Activated CD8-positive, alpha-beta memory T cell treated with anti-CD3 and anti-CD28 coated beads, Interleukin-2, amount 50 U/mL, for 4 hours (primary cell): ENCODE data around the gene MADCAM1.

ENCODE experiments used
- DNase-seq: peaks from one replicate; pipeline ENCODE4 v3.0.0-alpha.2; 2020

Gene MADCAM1

GRCh38 chr19:489418-490196 lies 6.7 kb upstream of the MADCAM1 start:
- no peak for DNase-seq

- no peak for DNase-seq
These were observed 5.0 kb upstream of the MADCAM1 start for GRCh38 chr19:491146-491741.

GRCh38 chr19:492091-492531 lies 4.2 kb upstream of the MADCAM1 start:
- DNase-seq = no peak

GRCh38 chr19:493391-494170 lies 2.7 kb upstream of the MADCAM1 start:
- DNase-seq = no peak

- DNase-seq = no peak
These were observed 1.9 kb upstream of the MADCAM1 start for GRCh38 chr19:494171-495080.

- no peak for DNase-seq
These were observed 1.2 kb upstream of the MADCAM1 start for GRCh38 chr19:495081-495401.

DNA sequence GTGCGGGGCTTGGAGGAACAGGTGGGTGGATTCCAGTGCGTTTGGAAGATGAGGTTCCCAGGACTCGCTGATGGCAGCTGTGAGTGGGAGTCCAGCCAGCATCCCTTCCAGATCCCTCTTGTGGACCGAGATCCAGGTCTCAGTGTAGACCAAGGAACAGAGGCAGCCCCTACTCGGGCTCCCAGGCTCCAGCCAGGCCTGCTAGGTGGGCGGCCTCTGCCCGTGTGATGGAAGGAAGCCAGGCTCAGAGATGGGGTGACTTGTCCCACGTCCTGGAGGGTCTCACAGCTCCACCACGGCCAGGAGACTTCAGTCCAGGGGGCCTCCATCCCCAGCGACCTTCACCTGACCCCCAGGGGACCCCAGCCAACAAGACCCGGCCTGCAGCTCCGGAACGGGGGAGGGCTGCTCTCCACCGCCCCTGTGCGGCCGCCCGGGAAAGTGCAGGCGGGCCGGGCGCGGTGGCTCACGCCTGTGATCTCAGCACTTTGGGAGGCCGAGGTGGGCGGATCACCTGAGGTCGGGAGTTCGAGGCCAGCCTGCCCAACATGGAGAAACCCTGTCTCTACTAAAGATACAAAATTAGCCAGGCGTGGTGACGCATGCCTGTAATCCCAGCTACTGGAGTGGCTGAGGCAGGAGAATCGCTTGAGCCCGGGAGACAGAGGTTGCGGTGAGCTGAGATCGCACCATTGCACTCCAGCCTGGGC lies 729 bp upstream of the MADCAM1 start:
- DNase-seq = no peak

DNA sequence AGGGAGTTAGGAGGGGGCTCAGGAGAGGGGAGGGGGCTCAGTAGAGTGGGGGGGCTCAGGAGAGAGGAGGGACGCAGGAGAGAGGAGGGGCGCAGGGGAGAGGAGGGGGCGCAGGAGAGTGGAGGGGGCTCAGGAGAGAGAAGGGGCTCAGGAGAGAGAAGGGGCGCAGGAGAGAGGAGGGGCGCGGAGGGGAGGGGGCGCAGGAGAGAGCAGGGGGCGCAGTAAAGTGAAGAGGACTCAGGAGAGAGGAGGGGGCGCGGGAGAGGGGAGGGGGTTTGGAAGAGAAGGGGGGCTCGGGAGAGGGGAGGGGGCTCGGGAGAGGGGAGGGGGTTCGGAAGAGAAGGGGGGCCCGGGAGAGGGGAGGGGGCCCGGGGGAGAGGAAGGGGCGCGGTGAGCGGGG lies 700 bp downstream of the MADCAM1 start:
- no peak for DNase-seq

DNA sequence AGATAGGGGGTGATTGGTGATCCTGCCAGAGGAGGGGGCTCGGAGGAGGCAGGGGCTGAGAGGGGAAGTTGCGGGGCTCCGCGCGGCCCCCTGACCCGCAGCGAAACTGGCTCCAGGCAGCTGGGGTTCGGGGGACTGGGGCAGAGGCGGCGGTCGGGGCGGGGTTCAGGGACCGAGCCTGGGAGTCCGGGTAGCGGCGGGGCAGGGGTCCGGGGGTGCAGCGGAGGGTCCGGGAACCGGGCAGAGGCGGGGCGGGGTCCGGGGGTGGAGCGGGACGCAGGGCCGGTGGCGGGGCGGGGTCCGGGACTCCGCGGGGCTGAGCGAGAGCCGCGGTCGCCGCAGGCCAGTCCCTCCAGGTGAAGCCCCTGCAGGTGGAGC lies 1.2 kb downstream of the MADCAM1 start:
- DNase-seq = no peak

DNA sequence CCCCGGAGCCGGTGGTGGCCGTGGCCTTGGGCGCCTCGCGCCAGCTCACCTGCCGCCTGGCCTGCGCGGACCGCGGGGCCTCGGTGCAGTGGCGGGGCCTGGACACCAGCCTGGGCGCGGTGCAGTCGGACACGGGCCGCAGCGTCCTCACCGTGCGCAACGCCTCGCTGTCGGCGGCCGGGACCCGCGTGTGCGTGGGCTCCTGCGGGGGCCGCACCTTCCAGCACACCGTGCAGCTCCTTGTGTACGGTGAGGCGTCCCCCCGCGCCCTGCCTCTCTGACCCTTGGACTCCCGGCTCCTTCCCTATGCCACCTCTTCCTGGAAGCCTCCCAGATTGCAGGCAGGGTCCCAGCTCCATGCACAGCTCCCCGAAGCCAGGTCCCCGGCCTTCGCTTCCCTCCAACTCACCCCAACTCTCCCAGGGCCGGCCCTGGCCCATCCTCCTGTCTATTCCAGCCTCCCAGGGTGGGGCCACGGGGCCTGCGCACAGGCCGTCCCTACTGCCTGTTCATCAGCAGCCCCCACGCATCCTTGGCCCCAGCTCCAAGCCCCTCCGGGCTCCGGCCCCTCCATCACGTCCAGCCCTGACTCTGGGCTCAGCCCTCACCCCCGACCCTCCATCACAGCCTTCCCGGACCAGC lies 1.7 kb downstream of the MADCAM1 start:
- no peak for DNase-seq

DNA sequence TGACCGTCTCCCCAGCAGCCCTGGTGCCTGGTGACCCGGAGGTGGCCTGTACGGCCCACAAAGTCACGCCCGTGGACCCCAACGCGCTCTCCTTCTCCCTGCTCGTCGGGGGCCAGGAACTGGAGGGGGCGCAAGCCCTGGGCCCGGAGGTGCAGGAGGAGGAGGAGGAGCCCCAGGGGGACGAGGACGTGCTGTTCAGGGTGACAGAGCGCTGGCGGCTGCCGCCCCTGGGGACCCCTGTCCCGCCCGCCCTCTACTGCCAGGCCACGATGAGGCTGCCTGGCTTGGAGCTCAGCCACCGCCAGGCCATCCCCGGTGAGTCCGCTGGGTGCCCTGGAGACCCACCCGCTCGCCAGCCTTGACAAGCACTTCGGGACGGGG lies 2.2 kb downstream of the MADCAM1 start:
- DNase-seq = no peak

GRCh38 chr19:498977-499623 lies 2.8 kb downstream of the MADCAM1 start:
- DNase-seq = no peak

- DNase-seq = no peak
These were observed 5.4 kb downstream of the MADCAM1 start for GRCh38 chr19:501646-502045.

DNA sequence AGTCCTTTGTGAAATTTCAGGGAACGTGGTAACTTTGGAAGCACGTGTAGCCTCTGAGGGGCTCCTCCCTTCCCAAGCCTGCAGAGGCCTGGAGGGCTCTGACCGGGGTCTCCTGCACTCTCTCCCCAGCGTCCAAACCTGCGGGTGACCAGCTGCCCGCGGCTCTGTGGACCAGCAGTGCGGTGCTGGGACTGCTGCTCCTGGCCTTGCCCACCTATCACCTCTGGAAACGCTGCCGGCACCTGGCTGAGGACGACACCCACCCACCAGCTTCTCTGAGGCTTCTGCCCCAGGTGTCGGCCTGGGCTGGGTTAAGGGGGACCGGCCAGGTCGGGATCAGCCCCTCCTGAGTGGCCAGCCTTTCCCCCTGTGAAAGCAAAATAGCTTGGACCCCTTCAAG lies 8.3 kb downstream of the MADCAM1 start:
- no peak for DNase-seq

- DNase-seq = peak; percentile 88
These were observed 10.4 kb downstream of the MADCAM1 start for GRCh38 chr19:506404-507285.

DNA sequence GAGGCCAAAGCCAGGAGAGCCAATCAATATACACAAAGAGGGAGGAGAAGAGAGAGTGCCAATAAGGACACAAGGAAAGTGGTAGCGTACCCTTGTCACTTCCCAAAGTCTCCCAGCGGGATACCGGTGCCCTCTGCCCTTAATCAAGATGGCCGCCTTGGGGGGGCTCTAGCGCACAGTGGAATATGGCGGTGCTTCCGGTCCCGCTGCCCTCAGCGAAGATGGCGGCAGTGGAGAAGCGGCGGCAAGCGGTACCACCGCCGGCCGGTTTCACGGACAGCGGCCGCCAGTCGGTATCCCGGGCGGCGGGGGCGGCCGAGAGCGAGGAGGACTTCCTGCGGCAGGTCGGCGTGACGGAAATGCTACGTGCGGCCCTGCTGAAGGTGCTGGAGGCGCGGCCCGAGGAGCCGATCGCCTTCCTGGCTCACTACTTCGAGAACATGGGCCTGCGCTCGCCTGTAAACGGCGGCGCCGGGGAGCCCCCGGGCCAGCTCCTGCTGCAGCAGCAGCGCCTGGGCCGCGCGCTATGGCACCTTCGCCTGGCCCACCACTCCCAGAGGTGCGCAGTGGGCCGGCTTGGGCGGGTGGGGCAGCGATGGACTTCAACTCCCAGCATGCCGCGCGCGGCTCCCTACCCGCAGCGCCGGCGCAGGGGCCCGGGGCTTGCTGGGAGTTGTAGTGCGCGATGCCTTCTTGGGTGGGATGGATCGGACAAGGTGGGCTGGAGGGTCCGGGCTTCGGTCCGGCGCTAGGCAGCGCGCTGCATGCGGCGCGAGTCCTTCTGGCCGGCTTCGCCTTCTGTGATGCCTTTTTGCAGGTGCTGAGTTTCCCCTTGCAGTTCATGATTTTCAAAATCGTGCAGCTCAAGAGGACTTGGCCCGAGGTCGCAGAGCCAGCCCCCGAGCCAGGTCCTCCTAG lies 11.3 kb downstream of the MADCAM1 start, which contains the start of gene TPGS1:
TPGS1 (plus strand) TSS at position 212 of the 918 bp plus-strand sequence; CDS start at position 222, 10 bp downstream.
- peak; percentile 82 for DNase-seq

- DNase-seq = no peak
These were observed 12.2 kb downstream of the MADCAM1 start for GRCh38 chr19:508204-509150.

- DNase-seq = peak; percentile 93
These were observed 14.4 kb downstream of the MADCAM1 start for GRCh38 chr19:510606-511100.
